ENCODE results near the gene HNRNPM.
"Not testable (repeated sequence)": the region's sequence is repeated elsewhere in the genome, so short reads cannot be mapped to it uniquely, and the experiment has no call there.

The HNRNPM gene

GRCh38 chr19:8430650-8431049, 14.1 kb upstream of the HNRNPM start:
- H3K4me1 Mint-ChIP-seq: no peaks in the 10 kb centered on the region
- H3K27ac Mint-ChIP-seq: no peak overlapping the region
- H3K4me3 Mint-ChIP-seq: no peak overlapping the region
- TF ChIP-seq CTCF (IDR thresholded peaks at IDR 0.05; ENCODE audit: unreplicated experiment in 3 of 3): no peak
- H3K27me3 Mint-ChIP-seq (ENCODE audit: low read depth): no peaks in the 10 kb centered on the region
- peaks cover 13% of the 10 kb centered on the region for H3K36me3 Mint-ChIP-seq (ENCODE audit: low read depth)
- no peaks in the 10 kb centered on the region for H3K9me3 Mint-ChIP-seq

- H3K36me3 Mint-ChIP-seq (ENCODE audit: low read depth): peaks cover 5% of the 10 kb centered on the region
- TF ChIP-seq CTCF (IDR thresholded peaks at IDR 0.05; ENCODE audit: unreplicated experiment in 3 of 3): no peak
- no peaks in the 10 kb centered on the region for H3K9me3 Mint-ChIP-seq
Observed at GRCh38 chr19:8438236-8438635, 6.5 kb upstream of the HNRNPM start.

GRCh38 chr19:8441725-8442544, 2.8 kb upstream of the HNRNPM start:
- peaks cover 19% of the 10 kb centered on the region for H3K4me1 Mint-ChIP-seq
- peak overlapping the region in 1 of 3 experiments; percentile 39 for H3K27ac Mint-ChIP-seq
- no peaks in the 10 kb centered on the region for H3K9me3 Mint-ChIP-seq
- peak overlapping the region; percentile 40 to 78 (median 66) for H3K4me3 Mint-ChIP-seq
- TF ChIP-seq CTCF (IDR thresholded peaks at IDR 0.05; ENCODE audit: unreplicated experiment in 3 of 3): no peak
- H3K27me3 Mint-ChIP-seq (ENCODE audit: low read depth): no peaks in the 10 kb centered on the region
- H3K36me3 Mint-ChIP-seq (ENCODE audit: low read depth): peaks cover 17% of the 10 kb centered on the region

More at GRCh38 chr19:8438236-8438635, 6.5 kb upstream of the HNRNPM start:
- Mint-ChIP-seq H3K27me3 (ENCODE audit: low read depth) (no peaks in the 10 kb centered on the region), H3K27ac (no peak overlapping the region), H3K4me1 (no peaks in the 10 kb centered on the region), H3K4me3 (no peak overlapping the region)

- Mint-ChIP-seq H3K4me1 (peaks cover 35% of the 10 kb centered on the region), H3K4me3 (peak overlapping the region; percentile 96 to 98 (median 97)), H3K27ac (peak overlapping the region; percentile 97 to 98 (median 97)), H3K36me3 (ENCODE audit: low read depth) (peaks cover 30% of the 10 kb centered on the region)
- not testable (repeated sequence) for H3K9me3 Mint-ChIP-seq; H3K27me3 Mint-ChIP-seq (ENCODE audit: low read depth)
Observed at GRCh38 chr19:8444140-8444676, 567 bp upstream of the HNRNPM start.

- Mint-ChIP-seq H3K4me1 (peaks cover 42% of the 10 kb centered on the region), H3K27ac (peak overlapping the region; percentile 51 to 92 (median 83)), H3K4me3 (peak overlapping the region; percentile 93 to 98 (median 97)), H3K27me3 (ENCODE audit: low read depth) (no peaks in the 10 kb centered on the region), H3K9me3 (no peaks in the 10 kb centered on the region), H3K36me3 (ENCODE audit: low read depth) (peaks cover 31% of the 10 kb centered on the region)
- TF ChIP-seq CTCF (IDR thresholded peaks at IDR 0.05; ENCODE audit: unreplicated experiment in 3 of 3): no peak
Observed at GRCh38 chr19:8445488-8446001, 770 bp downstream of the HNRNPM start.

- Mint-ChIP-seq H3K27me3 (ENCODE audit: low read depth) (no peaks in the 10 kb centered on the region), H3K4me3 (peak overlapping the region; percentile 93 to 98 (median 97)), H3K9me3 (no peaks in the 10 kb centered on the region), H3K4me1 (peaks cover 43% of the 10 kb centered on the region), H3K36me3 (ENCODE audit: low read depth) (peaks cover 32% of the 10 kb centered on the region), H3K27ac (peak overlapping the region; percentile 51 to 92 (median 83))
- no peak for TF ChIP-seq CTCF (IDR thresholded peaks at IDR 0.05; ENCODE audit: unreplicated experiment in 3 of 3)
Observed at GRCh38 chr19:8446061-8446709, 1.4 kb downstream of the HNRNPM start.

All from nephron (organoid).